NCI-H2171 treated with DMSO at 0.1 percent for 48 hours (cell line): ENCODE data around the gene HDHD5.

Source experiments
- DNase-seq: peaks from one replicate; lab custom pipeline; 2025; lab: John Stamatoyannopoulos, UW

HDHD5 gene

GRCh38 chr22:17158568-17159503 lies at the start of gene HDHD5:
TSS of gene HDHD5 (minus strand) at chr22:17159277. CDS start at chr22:17159251, 26 bp downstream.
- DNase-seq: peak; percentile 88

- DNase-seq: peak; percentile 45
These were observed 46.4 kb upstream of the HDHD5 start for GRCh38 chr22:17205432-17205831.

DNA sequence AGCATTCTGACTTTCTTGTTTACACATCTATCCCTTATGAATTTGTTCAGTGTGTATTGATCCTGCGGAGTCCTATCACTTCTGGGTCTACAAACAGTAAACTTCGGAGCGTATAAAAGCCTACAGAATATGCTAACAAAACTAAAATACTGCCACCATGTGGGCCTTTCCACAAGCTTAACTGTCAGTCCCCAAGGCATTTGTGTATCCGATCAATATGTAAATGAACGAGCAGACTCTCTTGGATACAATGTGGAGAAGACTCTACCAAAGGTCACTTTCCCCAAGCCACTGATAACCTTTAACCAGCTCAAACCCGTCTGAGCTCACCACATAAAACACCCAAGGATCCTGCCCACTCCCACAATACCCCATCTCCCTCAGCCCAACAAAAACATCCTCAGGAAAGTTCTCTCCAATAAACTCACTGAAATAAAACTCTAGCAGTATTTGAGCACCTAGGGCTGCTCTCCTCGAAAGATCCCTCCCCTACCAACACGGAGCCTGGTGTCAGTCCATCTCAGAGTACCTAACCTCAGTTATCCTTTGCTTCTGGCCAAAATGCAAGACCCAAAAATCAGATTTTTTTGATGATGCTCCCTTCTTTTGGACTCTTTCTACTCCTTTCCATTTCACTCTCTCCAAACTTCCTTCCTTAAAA lies 42.3 kb upstream of the HDHD5 start:
- no peak for DNase-seq

DNA sequence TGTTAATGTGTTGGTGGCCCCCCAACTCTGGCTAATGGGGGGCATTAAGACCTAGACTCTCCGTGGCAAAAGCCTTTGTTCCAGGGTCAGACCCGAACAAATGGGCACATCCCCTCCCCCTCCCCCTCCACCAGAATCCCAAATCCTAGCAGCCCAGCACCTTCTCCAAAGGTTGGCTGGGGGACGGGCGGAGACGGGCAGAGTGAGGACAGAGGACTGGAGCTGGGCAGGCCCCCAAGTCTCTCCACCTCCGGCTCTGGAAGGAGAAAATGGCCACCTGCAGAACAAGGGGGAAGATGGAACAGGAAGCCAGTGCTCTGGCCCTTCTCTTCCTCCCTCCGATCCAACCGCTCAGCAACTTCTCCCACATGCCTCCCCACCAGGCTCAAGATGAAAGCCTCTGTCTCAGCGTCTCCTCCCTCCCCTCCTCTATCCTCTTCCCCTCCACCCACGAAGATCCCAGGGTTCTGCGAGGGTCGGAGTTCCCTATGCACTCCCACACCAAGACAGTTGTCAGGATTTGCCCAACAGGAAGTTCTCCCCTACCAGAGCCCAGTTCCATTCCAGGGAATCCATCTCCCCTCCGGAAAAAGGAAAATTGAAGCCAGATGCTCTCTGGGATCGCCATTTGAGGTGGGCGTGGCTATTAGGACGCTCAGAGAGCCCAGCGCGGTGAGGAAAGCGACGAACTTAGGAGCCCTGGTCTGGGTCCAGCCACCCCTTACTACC lies 40.1 kb upstream of the HDHD5 start:
- no peak for DNase-seq

GRCh38 chr22:17198170-17199002 lies 39.3 kb upstream of the HDHD5 start:
- no peak for DNase-seq

GRCh38 chr22:17194213-17194612 lies 35.1 kb upstream of the HDHD5 start:
- no peak for DNase-seq

GRCh38 chr22:17192186-17192585 lies 33.1 kb upstream of the HDHD5 start:
- no peak for DNase-seq

DNA sequence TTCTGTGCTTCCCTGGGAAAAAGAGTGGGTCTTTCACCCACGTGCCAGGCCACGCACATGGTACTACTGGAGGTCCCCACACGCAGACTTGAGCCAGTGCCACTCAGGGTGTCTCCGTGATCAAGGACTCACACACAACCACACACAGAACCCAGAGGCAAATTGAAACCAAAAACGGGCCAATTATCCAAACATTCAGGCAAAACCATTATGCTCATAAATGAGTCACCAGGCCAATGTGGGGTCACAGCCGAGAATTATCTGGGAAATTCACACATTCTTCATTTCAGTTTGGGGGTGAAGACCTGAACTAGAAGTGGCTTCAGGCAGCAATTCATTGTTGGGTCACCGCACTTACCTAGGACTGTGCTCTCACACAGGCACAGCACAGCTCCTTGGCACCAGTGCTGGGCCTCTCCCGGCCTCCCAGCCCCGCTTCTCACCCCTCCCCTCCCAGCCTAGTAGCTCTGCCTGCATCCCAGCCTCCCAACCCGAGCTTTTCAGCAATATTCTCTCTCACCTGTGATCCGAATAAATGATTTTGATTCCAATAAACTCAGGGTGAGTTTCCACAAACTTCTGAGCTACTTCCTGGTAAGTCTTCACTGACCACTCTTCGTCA lies 32.2 kb upstream of the HDHD5 start:
- DNase-seq: no peak

DNA sequence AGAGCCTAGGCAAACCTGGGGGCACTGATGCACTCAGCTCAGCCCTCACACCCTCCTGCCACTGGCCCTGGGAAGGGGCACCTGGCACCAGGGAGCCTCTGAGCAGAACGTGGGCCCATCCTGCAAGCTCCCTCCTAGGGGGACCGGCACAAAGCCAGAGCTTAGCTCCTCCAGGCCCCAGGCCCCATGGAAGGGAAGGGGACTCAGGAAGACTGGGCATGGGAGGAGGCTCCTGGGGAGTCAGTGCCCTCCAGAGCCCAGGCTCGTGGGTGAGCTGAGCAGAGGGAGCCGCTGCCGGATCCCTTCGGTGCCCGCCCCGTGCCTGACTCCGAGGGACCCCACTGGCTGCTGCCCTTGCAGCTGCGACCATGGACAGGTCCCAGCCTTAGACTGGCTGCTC lies 31.6 kb upstream of the HDHD5 start:
- DNase-seq: no peak

DNA sequence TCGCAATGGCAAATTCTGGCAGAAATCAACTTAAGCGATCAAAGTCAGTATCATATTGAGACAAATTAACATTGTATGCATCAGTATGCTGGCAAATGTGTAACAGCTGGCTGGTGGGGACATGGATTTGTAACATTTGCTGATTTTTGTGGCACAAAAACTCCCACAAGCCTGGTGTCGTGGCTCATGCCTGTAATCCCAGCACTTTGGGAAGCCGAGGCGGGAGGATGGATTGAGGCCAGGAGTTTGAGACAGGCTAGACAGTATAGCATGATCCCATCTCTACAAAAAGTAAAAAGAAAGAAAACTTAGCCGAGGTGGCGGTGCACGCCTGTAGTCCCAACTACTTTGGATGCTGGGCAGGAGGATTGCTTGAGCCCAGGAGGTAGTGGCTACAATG lies 17.6 kb upstream of the HDHD5 start:
- no peak for DNase-seq

DNA sequence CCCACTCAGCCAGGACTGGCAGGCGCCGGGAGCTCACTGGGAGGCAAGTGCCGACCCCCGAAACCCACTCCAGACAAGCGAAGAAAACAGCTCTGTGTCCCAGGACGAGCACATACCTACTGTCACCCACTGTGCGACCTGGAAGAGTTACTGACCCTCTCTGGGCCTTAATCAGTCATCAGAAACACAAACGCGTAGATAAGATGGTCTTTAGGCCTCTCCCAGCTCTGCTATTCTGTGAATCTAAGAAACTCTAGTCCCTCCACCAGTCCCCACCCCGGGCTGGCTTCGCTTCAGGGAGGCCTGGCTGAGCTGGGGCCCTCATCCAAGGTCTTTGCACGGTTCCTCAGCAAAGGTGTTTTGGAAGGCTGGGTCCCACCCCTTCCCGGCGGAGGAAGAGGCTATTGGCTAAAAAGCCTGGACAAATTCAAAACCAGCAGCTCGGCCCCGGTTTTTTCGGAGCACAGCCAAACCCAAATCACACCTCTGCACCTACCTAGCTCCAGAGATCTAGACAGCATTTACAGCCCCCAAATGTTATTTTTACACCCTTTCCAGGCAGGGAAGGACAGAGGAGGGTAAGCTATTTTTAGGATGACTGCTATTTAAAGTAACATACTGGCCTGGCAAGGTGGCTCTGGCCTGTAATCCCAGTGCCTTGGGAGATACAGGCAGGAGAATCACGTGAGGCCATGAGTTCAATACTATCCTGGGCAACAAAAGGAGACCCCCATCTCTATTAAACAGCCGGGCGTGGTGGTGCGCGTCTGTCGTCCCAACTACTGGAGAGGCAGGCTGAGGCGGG lies 13.2 kb upstream of the HDHD5 start:
- DNase-seq: no peak

DNA sequence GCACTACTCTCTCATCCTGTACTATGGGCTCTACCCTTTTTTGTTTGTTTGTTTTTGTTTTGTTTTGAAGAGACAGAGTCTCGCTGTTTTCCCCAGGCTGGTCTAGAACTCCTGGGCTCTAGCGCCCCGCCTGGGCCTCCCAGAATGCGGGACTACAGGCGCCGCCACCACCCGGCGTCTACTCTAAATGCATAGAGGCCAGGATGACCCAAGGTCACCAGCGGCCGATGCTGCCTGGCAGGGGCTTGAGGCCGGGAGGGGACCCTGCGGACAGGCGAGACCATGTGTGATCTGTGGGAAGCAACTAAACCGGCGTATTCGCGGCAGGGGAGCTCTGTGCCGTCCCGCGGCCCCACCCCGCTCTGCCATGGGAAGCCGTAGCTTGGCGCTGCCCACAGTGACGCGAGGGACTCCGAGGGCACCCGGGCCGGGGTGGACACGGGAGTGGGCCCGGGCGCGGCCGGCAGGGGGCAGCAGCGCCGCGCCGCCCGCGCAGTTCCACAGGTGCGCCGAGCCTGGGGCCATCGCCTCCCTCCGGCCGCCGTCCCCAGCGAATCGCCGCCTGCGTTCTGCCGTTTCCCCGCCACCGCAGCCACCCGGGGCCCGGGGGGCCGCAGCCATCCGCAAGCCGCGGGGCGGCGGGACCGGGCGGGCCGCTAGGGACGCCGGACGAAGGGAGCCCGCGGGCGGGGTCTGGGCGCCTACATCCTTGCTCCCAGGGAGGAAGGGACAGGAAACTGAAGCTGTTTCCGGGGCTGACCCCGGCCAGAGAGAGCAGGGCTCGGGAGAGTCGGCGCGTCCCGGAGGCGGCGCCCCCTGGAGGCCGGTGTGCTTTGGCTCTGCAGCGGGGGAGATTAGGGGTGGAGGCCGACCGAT lies 12.3 kb upstream of the HDHD5 start:
- peak; percentile 68 for DNase-seq

GRCh38 chr22:17167486-17167885 lies 8.4 kb upstream of the HDHD5 start:
- DNase-seq: no peak

DNA sequence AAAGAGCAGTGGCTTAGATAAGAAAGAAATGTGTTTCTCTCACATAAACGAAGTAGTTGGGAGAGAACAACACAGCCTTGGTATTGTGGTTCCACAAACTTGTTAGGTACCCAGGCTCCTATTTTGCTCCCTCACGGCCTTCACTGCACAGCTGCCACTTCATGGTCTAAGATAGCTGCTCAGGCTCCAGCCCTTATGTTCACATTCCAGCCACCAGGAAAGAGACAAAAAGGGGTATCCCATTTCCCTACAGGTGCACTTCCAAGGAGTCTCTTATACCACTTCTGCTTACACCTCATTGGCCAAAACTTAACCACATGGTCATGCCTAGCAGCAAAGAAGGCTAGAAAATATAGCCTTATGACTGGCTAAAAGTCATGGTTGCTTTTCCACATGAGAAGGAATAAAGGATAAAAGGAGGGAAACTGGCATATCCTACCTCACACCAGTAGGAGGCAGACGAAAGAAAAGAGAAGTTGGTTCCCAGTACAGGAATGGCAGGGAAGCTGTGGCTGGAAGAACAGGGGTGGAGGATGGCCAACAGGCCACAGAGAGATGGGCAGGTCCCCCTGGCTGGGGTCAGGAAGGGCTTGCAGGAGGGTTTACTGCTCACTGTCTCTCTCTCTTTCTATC lies 5.4 kb upstream of the HDHD5 start:
- no peak for DNase-seq

DNA sequence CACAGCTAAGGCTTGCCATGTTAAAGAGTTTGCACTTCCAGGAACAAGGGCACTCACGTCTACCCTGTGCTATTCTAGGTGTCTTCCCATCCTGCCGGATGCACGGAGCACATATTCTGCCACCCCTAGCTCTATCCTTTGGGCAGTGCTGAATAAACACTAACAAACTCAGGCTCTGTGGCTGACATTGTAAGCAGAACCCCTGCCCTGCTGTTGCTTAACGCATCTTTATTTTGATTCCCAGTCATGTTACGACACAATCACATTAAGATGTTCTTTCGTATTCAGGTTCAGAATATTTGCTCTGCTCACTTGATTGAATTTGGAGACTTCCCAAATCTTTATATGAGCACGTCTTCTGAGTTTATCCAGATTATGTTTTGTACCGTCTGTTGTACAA lies 3.7 kb upstream of the HDHD5 start:
- DNase-seq: no peak

DNA sequence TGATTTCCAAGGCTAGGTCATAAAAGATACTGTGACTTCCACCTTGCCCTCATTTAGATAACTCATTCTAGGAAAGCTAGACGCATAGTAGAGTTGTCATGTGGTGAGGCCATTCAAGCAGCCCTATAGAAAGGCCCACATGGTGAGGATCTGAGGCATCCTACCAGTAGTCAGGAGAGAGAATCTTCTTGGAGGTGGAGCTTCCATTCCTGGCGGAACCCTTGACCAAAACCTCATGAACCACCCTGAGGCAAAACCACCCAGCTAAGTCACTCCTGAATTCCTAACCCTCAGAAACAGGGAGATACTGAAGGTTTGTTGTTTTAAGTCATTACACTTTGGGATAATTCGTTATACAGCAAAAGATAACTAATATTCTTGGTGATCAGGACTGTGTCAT lies 2.9 kb upstream of the HDHD5 start:
- no peak for DNase-seq

GRCh38 chr22:17159504-17159951 lies 451 bp upstream of the HDHD5 start:
- peak; percentile 49 for DNase-seq

DNA sequence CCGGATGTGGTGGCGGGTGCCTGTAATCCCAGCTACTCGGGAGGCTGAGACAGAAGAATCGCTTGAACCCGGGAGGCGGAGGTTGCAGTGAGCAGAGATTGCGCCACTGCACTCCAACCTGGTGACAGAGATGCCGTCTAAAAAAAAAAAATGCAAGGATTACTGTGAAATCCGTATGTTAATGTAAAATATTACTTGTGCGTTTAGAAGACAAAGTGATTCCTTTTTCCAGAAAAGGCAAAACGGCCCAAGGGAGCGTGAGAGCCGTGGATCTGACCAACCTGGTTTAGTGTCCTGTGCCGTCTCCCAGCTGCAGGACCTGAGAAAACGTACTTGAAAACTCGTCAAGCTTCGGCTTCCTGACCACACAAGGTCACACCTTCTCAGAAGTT lies 905 bp downstream of the HDHD5 start:
- no peak for DNase-seq

DNA sequence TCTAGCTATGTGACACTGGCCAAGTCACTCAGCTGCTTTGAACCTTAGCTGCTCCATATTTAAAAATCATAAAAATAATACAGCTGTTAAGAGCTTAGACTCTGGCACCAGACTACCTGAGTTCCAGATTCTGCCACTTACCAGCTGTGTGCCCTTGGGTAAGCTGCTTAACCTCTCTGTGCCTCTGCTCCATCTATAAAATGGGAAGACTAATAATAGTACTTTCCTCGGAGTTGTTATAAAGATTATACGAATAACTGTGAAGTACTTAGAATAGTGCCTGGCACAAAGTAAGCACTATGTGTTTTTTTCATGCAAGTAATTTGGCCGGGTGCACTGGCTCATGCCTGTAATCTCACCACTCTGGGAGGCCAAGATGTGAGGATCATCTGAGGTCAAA lies 1.4 kb downstream of the HDHD5 start:
- DNase-seq: no peak
